ENCODE results near the gene PLCG2.
"Not testable (repeated sequence)": the region's sequence is repeated elsewhere in the genome, so short reads cannot be mapped to it uniquely, and the experiment has no call there.

Gene PLCG2

DNA sequence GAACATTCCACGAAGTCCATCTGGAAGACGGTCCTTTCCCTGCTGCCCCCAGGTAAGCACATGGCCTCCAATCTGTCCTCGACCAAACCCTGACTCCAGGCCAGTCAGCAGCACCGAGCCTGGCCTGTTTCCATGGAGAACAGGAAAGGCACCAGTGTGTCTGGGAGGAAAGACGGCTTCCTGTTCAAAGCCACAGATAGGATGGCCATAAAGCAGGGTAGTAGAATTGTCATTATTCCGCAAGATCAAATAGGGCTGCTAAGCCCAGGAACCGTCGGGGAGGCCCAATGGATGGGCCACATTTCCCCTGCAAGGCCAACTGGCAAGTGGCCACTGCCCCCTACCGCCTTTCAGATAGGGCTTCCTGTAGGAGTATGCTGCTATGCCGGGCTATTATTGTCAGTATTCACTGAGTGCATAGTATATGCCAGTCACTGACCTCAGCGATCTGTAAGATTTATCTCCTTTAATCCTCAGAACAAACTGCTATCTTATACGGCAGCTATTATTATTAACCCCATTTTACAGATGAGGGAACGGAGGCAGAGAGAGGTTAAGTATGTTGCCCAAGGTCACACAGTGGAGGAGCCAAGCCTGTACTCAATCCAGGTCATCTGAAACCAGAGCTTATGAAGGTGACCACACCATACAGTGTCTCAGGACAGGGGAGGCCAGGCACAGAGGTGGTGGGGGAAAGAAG, 23.0 kb upstream of the PLCG2 start:
- no peak for DNase-seq

DNA sequence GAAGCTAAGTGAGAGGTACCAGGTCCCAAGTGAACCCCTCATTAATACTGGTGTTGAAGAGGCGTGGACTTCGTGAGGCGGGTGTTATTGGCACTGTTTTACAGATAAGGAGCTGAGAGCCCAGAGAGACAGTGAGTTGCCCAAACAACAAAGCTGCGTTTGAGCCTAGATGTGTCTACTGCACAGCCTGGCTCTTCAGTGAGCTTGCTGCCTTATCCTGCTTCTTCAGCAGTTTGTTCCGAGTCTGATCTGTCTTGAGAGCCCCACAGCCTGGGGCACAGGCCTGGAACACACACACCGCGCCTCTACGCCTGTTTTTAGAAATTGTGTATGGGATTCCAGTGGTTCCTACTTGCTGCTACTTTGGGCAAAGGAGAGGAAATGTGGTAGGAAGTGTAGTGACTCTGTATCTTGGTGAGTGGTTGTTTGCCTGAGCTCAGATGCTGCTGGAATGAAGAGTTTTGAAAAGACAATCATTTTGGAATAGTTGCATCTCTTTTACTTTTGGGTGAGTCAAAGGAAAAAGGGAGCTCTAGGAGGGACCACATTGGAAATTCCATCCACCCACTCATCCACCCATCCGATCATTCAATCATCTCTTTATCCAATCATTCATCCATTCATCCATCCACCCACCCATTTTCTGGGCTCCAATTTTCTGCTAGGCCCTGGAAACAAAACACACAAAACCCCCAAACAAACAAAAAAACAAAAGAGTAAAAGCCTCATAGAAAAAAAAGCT, 22.3 kb upstream of the PLCG2 start:
- DNase-seq, result no peak

DNA sequence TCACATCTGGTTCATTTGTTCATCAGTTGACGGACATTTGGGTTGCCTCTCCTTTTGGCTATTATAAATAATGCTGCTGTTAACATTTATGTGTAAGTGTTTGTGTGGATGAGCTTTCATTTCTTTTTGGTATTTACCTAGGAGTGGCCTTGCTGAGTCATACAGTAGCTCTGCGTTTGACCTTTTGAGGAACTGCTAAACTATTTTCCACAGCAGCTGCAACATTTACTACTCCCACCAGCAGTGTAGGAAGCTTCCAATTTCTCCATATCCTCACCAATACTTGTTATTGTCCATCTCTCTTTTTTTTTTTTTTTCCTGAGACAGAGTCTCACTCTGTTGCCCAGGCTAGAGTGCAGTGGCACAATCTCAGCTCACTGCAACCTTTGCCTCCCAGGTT, 20.7 kb upstream of the PLCG2 start:
- DNase-seq, result no peak

DNA sequence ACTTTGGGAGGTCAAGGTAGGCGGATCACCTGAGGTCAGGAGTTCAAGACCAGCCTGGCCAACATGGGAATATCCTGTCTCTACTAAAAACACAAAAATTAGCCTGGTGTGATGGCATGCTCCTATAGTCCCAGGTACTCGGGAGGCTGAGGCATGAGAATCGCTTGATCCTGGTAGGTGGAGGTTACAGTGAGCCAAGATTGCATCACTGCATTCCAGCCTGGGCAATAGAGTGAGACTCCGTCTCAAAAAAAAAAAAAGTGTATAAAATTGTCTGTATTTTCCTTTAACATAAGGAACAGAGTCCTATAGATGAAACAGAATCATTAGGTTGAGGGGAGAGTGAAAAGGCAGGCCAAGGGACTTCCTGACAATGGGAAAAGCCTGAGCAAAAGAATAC, 16.8 kb upstream of the PLCG2 start:
- DNase-seq, result not testable (repeated sequence)

DNA sequence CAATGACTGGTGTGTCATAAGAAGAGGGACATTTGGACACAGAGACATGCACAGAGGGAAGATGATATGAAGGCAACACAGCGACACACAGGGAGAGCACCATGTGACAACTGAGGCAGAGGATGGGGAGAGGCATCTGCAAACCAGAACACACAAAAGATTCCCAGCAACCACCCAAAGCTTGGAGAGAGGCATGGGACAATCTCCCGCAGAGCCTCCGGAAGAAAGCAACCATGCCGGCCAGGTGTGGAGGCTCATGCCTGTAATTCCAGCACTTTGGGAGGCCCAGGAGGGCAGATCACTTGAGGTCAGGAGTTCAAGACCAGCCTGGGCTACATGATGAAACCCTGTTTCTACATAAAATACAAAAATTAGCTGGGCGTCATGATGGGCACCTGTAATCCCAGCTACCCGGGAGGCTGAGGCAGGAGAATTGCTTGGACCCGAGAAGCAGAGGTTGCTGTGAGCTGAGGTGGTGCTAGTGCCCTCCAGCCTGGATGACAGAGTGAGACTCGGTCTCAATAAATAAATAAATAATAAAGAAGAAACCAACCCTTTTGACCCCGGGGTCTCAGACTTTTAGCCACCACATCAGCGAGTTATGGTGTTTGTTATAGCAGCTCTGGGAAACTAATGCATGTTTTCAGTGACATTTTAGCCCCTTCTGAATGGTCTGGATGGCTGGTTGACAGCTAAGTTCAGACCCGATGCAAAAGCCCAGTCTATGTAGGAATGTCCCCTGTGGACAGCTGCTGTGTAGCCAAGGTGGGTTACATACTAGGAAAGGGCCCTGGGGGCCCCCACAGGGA, 13.8 kb upstream of the PLCG2 start:
- DNase-seq, result no peak

DNA sequence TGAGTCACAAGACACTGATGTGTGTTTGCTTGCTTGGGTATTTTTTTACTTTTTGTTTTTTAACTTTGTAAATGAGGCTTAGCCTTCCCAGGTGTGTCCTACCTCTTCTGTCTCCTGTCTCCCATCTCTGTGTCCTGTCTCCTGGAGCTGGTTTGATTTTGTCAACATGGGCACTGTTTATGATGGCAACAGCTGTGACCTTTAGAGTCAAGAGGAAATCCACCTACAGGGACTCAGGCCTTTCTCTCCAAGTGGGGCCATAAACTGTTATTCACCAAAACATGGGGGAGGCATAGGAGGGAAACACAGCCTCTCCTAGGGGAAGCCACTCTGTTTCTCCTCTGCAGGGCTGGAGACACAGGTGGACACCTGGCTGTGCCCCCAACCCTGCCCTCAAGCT, 13.1 kb upstream of the PLCG2 start:
- DNase-seq, result no peak

DNA sequence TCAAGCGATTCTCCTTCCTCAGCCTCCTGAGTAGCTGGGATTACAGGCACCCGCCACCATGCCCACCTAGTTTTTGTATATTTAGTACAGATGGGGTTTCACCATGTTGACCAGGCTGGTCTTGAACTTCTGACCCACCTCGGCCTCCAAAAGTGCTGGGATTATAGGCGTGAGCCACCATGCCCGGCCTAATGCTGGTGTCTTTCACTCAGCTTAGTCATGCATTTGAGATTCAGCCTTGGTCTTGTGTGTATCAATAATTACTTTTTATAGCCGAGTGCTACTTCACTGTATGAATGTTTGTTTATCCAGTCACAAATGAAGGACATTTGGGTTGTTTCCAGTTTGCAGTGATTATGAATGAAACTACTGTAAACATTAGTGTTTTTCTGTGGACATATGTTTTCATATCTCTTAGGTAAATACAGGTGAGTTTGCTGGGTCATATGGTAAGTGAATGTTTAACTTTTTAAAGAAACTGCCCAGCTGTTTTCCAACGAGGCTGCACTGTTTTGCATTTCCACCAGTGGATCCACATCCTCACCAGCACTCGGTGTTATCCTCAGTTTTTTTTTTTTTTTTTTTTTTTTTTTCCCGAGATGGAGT, 11.0 kb upstream of the PLCG2 start:
- no peak for DNase-seq

DNA sequence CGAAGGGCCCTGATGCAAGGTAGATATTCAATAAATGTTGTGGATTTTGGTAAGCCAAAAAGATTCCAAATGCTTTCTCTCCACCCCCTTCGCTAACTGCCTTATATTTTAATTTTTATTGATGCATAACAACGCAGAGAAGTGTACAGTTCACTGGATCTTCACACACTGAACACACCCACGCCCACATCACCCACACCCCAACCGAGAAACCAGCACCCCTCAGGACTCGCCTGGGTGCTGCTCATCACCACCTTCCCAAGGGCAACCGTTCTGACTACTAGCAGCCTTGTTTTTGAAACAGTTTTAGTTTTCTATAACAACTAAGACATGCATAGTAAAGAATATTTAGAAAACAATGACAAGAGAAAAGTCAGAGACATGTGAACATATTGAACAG, 9.1 kb upstream of the PLCG2 start:
- DNase-seq, result no peak

DNA sequence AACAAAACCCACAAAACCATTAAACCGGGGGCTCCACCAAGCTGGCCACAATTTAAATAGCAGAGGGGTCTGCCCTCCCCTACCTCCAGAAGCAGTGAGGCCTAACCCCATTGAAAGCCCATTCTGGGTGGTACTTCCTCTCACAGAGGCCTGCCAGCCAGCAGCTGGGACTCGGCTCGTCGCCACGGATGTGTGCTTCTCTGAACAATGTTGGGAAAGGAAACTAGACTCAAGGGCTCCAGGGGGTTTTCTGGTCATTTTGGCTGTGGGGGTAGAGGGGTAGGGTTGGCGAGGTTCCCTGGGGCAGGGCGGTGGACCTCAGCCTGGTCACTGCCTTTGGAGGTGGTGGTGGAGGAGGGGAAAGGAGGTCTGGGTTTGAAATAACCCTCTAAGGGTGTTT, 4.7 kb upstream of the PLCG2 start:
- no peak for DNase-seq

DNA sequence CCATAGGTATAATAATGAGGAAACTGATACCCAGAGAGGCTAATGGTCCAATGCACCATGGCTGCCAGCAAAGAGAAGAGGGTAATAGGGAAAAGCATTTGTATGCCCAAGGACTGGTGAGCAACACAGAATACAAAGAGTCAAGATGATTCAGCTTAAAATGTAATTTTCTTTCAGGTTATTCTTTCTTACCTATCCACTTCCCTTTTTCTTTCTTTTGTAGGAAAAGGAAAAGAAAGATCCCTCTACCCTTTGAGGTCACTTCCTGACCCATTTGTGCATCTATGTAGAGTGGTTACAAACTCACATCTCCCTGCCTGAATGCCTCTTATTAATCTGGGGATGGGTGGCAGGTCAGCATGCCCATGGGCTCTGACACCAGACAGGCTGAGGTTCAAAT, 3.5 kb upstream of the PLCG2 start:
- DNase-seq, result no peak

DNA sequence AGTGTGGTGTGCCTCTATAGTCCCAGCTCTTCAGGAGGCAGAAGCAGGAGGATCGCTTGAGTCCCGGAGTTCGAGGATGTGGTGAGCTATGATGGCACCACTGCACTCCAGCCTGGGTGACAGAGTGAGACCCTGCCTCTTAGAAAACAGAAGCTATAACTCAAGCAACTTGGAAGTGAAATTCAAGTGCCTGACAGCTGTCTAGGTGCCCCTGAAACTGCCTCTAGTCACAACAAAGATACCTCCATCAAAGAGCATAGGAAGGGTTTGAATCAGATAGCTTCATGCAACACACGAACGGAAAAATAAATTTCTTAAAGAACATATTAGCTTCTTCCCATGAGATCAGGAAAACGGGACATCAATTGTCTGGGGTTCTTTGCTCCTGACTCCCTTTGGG, 860 bp upstream of the PLCG2 start:
- no peak for DNase-seq

DNA sequence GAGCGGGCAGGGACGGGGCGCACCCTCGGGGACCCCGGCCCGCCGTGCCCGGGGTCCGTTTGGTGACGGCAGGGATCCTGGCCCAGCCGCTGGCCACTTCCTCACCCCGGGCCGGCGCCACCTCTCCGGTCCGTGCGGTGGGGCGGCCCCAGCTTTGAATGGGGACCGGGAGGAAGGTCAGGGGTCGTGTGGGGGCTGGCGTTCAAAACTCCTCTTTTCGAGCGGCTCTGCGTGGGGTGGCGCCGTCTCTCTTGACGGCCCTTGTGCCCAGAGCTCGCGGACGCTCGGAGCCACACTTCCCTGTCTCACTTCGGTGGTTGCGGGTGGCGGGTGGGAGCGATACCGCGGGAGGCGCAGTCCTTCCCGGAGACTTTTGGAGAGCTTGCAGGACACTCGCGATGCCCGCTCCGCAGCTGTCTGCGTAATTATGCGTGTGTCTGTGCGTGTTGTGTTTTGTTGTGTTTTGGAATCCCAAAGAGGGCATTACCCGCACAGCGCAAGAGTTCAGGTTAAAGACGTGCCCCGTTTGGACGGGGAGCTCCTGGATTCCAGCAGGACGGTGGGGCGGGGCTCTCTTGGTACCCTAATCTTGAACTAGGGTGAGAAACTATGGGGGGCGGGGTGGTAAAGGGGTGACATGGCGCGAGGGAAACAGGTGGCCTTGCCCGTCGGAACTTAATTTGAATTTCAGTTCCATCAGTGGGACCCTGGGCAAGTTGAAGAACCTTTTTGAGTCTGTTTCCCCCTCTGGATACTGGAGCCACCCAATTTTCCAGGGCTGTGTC, 637 bp downstream of the PLCG2 start:
- peak; percentile 66 for DNase-seq

DNA sequence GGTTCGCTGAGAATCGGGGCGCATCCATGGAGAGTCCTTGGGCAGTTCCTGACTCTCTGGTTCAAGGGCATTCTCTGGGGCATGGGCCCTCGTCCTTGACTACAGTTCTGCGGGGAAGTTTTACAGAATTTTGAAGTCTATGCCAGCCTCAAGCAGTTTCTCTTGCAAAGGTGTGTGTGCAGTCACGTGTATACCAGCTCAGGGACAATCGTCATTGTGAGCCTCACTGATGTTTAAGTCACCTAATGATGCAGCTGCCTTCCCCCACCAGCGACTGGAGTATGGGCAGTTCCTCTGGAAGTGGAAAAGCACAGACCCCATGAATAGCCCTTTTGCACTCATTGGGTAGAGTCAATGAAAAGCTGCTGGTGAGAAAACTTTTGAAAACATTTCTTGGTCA, 1.3 kb downstream of the PLCG2 start:
- DNase-seq, result no peak

DNA sequence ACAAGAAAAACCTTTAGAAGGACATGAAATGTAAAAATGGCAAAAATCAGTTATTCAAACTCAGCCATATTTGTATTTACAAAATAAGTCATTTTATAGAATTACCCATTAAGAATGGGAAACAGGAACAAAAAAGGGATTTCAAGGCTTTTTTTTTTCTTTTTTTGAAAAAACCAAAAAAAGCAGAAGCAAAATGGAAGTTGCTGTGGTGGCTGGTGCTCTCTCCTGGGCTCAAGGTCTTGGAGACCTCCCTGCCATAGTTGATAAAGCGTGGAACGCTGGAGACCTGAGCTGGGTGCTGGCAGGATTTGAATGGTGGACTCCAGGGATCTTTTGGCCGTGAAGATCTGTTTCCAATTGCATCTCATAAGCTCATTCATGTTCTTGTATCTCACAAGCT, 3.1 kb downstream of the PLCG2 start:
- DNase-seq, result no peak

DNA sequence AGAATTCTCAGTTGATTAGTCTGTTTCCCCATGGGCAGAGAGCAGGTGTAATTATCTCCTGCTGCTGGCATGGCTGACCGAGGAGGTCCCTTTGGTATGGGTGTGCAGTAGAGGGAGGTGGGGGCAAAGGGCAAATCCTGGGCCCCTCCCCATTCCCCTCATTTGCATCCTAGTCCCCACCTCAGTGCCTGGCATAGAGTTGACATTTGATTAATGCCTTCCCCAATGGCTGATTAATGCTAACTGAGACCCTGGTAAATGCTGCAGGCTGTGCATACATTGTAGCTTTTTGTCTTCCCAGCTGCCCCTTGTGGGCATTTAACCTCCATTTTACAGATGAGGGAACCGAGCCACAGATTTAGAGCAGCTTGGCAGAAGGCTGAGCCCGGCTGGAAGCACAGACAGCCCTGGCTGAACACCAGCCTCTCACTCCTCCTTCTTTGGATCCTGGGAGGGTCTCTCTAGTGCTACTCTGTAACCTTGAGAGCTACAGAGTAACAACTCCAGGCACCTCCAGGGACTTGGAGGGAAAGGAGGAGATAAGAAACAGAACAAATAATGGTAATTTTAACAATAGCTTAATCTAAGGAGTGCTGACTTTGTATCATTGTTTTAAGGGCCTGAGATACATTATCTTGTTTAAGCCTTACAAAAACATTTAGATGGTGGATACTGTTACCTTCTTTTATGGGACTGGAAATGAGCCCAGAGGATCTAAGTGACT, 5.1 kb downstream of the PLCG2 start:
- no peak for DNase-seq

DNA sequence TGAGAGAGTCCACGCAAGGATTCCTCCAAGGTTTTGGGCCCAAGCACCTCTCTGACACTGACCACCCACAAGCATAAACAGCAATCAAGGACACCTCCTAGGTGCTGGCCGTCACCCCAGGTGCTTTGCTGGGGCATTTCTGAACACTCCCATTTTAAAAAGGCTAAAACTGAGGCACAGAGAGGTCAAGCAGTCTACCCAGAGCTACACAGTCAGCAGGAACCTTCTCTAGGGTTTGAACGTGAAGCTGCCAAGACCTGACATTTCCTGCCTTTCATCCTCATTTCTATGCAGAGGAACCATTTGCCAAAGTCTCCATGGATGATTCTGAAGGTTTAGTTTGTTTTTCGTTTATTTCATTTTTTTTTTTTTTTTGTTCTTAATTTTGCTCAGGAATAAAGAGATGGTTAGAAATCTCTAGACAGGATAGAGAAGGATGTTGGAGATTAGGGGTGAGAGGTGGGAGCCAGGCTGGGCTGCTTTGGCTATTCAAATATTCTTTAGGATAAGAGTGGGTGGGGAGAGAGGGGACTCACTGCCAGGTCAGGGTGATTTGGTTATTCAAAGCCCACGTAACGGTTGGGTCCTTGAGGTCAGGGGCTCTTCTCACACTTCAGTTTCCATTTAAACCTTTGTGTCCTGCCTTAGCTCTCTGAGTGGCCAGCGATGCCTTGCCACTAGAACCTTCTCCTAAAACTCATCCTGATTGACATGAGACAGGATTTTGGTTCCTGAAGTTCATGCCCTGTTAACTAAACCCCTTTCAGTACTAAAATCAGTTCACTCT, 6.2 kb downstream of the PLCG2 start:
- DNase-seq, result no peak

DNA sequence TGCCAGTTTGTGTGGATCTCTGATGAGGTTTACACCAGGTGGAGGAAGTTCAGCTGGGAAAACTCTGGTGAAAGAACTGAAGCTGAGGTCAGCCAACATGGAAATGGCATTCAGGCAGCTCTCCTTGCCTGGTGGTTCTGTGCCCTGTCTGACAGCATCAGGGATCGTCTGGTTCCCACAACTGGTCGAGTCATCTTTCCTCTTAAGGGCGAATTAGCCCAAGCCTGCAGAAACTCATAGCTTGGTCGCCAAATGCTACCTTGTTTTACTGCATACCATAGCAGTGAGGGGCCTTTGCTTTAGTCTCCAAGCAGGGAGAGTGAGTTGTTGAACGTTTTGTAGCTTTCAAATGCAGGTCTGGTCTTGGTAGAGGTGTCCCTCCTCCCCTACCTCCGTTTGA, 7.2 kb downstream of the PLCG2 start:
- no peak for DNase-seq

DNA sequence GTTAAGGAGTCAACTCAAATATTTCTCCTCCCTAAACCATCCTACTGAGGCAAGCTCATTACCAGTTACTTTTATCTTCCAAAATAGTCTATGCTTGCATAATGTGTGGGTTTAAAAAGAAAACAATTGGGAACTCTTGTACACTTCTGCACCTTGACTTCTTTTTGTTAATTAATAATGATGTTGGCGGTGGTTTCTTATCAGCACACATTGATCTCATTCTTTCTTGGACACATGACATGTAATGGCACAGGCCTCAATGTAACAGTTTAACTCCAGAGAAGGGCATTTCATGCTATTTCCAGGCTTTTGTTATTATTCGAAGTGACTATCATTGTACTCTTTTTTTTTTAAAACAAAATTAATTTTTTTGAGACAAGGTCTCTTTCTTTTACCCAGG, 7.8 kb downstream of the PLCG2 start:
- DNase-seq, result no peak

DNA sequence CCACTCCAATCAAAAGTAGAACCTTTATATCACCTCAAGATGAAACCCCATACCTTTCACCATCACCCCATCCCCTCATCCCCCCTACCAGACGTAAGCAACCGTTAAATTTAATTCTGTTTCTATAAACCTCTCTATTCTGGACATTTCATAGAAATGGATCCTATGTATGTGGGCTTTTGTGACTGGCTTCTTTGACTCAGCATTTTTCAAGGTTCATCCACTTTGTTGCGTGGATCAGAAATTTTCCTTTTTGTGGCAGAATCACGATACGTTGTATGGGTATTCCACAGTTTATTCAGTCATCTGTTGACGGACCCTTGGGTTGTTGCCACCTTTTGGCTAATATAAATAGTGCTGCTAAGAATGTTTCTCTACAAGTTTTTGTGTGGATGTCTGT, 8.6 kb downstream of the PLCG2 start:
- no peak for DNase-seq

DNA sequence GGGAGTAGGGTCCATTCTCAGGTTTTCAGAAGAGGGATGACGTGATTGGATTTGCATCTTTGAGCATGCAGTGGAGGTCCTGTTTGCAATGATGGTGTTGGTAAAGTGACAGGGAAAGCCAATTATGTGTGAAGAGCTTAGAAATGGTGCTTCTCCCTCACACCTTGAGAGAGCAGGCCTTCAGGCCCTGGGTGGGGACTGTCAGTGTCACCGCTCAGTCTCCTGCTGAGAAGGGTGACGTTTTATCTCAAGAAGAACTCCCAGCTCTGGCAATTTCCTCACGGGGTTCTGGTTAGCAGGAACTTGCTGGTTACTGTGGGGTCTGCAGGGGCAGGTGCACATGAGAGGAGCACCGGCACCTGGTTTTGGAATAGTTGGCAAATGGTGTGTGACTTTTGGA, 11.2 kb downstream of the PLCG2 start:
- DNase-seq, result no peak

DNA sequence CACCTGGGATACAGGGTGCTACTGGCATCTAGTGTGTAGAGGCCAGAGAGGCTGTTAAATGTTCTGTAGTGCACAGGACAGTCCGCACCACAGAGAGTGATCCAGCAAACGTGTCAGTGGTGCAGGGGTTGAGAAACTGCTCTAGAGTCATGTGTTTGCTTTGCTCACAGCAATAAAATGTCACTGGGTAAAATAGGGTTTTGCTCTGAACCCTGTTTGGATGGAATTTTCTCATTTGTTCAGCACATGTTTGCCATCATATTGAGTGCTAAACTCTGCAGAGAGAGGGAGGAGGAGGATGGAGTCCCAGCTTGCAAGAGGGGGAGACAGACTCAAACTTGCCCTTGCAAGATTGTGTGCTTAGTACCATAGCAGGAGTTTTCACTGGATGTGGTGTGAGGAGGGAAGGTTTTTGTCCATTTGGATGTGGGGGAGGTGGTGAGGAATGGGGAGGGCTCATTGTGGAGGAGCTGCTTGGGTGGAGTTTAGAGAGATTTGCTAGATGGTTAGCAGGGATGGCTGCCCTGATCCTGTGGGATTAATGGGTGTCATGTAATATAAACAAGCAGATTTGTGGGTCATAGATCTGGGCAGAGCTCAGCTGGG, 11.8 kb downstream of the PLCG2 start:
- DNase-seq, result no peak

Measured in activated CD8-positive, alpha-beta memory T cell treated with anti-CD3 and anti-CD28 coated beads for 24 hours (primary cell).